ENCODE results near the gene GLRX3. TPM values are rescaled to one million over a fixed set of nuclear protein-coding genes. Genes with fewer than 3 reads are reported as not detected.

The GLRX3 gene
- total RNA-seq, 1 experiment from 2014 or later = 163 TPM

GRCh38 chr10:130137659-130138478, 1.7 kb downstream of the GLRX3 start:
- no peak for DNase-seq (ENCODE audit: low read depth)

GRCh38 chr10:130138479-130138866, 2.3 kb downstream of the GLRX3 start:
- DNase-seq (ENCODE audit: low read depth) = peak; percentile 57

GRCh38 chr10:130140425-130140824, 4.2 kb downstream of the GLRX3 start:
- DNase-seq (ENCODE audit: low read depth) = no peak

GRCh38 chr10:130141038-130141437, 4.8 kb downstream of the GLRX3 start:
- DNase-seq (ENCODE audit: low read depth) = no peak

GRCh38 chr10:130141460-130141859, 5.3 kb downstream of the GLRX3 start:
- peak; percentile 29 for DNase-seq (ENCODE audit: low read depth)

GRCh38 chr10:130141878-130142277, 5.7 kb downstream of the GLRX3 start:
- no peak for DNase-seq (ENCODE audit: low read depth)

- no peak for DNase-seq (ENCODE audit: low read depth)
Measured at GRCh38 chr10:130146042-130146441, 9.9 kb downstream of the GLRX3 start.

- no peak for DNase-seq (ENCODE audit: low read depth)
Measured at GRCh38 chr10:130159192-130159794, 23.1 kb downstream of the GLRX3 start.

- DNase-seq (ENCODE audit: low read depth) = no peak
Measured at GRCh38 chr10:130160775-130161174, 24.6 kb downstream of the GLRX3 start.

- DNase-seq (ENCODE audit: low read depth) = no peak
Measured at GRCh38 chr10:130161331-130161730, 25.1 kb downstream of the GLRX3 start.

GRCh38 chr10:130167193-130167592, 31.0 kb downstream of the GLRX3 start:
- DNase-seq (ENCODE audit: low read depth) = no peak

GRCh38 chr10:130167707-130168106, 31.5 kb downstream of the GLRX3 start:
- DNase-seq (ENCODE audit: low read depth) = no peak

- DNase-seq (ENCODE audit: low read depth) = peak; percentile 30
Measured at GRCh38 chr10:130169136-130169859, 33.1 kb downstream of the GLRX3 start.

- DNase-seq (ENCODE audit: low read depth) = no peak
Measured at GRCh38 chr10:130171196-130171595, 35.0 kb downstream of the GLRX3 start.

- DNase-seq (ENCODE audit: low read depth) = no peak
Measured at GRCh38 chr10:130174328-130174727, 38.1 kb downstream of the GLRX3 start.

- no peak for DNase-seq (ENCODE audit: low read depth)
Measured at GRCh38 chr10:130175074-130175473, 38.9 kb downstream of the GLRX3 start.

- DNase-seq (ENCODE audit: low read depth) = no peak
Measured at GRCh38 chr10:130177250-130177649, 41.1 kb downstream of the GLRX3 start.

- peak; percentile 69 for DNase-seq (ENCODE audit: low read depth)
Measured at GRCh38 chr10:130179640-130180039, 43.4 kb downstream of the GLRX3 start.

GRCh38 chr10:130180416-130180815, 44.2 kb downstream of the GLRX3 start:
- DNase-seq (ENCODE audit: low read depth) = no peak

- DNase-seq (ENCODE audit: low read depth) = no peak
Measured at GRCh38 chr10:130181858-130182257, 45.7 kb downstream of the GLRX3 start.

GRCh38 chr10:130185591-130185990, 49.4 kb downstream of the GLRX3 start:
- DNase-seq (ENCODE audit: low read depth) = no peak
